8988T (cell line): ENCODE results near the gene TRIP11.
"Not testable (repeated sequence)": the region's sequence is repeated elsewhere in the genome, so short reads cannot be mapped to it uniquely, and the experiment has no call there.

Source experiments
- DNase-seq: peaks from one replicate; pipeline ENCODE4 v3.0.0; 2011

The TRIP11 gene

GRCh38 chr14:92039719-92040430, at the start of gene TRIP11:
TSS of gene TRIP11 (minus strand) at chr14:92040059. CDS start at chr14:92039685, 374 bp downstream.
- peak; percentile 72 for DNase-seq

GRCh38 chr14:92088494-92088893, 48.6 kb upstream of the TRIP11 start:
- DNase-seq: no peak

GRCh38 chr14:92074555-92074954, 34.7 kb upstream of the TRIP11 start:
- DNase-seq: no peak

- DNase-seq: no peak
Observed at GRCh38 chr14:92058006-92058917, 18.4 kb upstream of the TRIP11 start.

- DNase-seq: no peak
Observed at GRCh38 chr14:92049781-92050180, 9.9 kb upstream of the TRIP11 start.

- not testable (repeated sequence) for DNase-seq
Observed at GRCh38 chr14:92049221-92049620, 9.4 kb upstream of the TRIP11 start.

GRCh38 chr14:92045904-92046303, 6.0 kb upstream of the TRIP11 start:
- not testable (repeated sequence) for DNase-seq

GRCh38 chr14:92041766-92042165, 1.9 kb upstream of the TRIP11 start:
- not testable (repeated sequence) for DNase-seq

- DNase-seq: no peak
Observed at GRCh38 chr14:92041203-92041602, 1.3 kb upstream of the TRIP11 start.

GRCh38 chr14:92040431-92041051, 682 bp upstream of the TRIP11 start:
- peak; percentile 17 for DNase-seq

GRCh38 chr14:92039063-92039718, 668 bp downstream of the TRIP11 start:
- DNase-seq: peak; percentile 31

- no peak for DNase-seq
Observed at GRCh38 chr14:92037989-92038388, 1.9 kb downstream of the TRIP11 start.

- DNase-seq: no peak
Observed at GRCh38 chr14:92035890-92036289, 4.0 kb downstream of the TRIP11 start.

GRCh38 chr14:92033906-92034687, 5.8 kb downstream of the TRIP11 start:
- DNase-seq: no peak

GRCh38 chr14:92033433-92033832, 6.4 kb downstream of the TRIP11 start:
- DNase-seq: no peak

GRCh38 chr14:92026548-92027190, 13.2 kb downstream of the TRIP11 start:
- DNase-seq: no peak

GRCh38 chr14:92022036-92022435, 17.8 kb downstream of the TRIP11 start:
- no peak for DNase-seq

- DNase-seq: no peak
Observed at GRCh38 chr14:92021523-92021922, 18.3 kb downstream of the TRIP11 start.

GRCh38 chr14:92014040-92014439, 25.8 kb downstream of the TRIP11 start:
- no peak for DNase-seq

GRCh38 chr14:92012121-92012748, 27.6 kb downstream of the TRIP11 start:
- DNase-seq: no peak

GRCh38 chr14:92010644-92011043, 29.2 kb downstream of the TRIP11 start:
- no peak for DNase-seq
